HG03108 (cell line): Measurements from ENCODE around the gene SIRPD.

Experiments
- ATAC-seq: cut with Tn5 transposase; IDR thresholded peaks from one replicate; pipeline ENCODE4 v1.9.1; 2021; ENCODE audit warnings: moderate library complexity; ENCODE audit not compliant: unreplicated experiment

The SIRPD gene

DNA sequence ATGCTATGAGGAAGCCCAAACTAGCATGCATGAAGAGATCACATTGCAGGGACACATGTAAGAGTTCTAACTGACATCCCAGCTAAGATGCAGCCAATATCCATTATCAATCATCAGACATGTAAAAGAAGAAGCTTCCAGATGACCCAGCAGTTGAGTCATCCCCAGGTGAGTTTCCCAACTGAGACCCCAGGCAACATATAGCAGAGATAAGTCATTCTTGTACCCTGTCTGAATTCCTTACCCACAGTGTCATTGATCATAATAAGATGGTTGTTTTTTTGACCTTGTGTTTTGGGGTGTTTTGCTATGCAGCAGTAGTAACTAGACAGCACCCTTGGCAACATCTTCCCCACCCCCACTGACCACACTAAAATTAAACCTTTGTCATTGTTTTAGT is 18.9 kb downstream of the SIRPD start:
- ATAC-seq: no peak

DNA sequence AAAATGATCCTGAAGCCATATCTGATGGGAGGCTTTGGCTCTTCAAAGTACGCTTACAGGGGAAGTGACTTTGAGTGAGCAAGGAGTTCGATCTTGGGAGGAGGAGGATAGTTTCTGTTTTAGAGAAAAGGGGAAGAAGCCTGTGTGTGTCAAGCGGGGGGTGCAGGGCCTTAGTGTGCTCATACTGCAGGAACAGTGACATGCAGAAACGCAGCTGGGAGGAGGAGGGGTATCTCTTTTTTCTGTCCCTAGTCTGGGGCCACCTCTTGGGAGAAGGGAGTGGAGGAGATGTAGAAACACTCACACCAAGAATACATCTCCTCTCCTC is 19.8 kb downstream of the SIRPD start:
- ATAC-seq: no peak

DNA sequence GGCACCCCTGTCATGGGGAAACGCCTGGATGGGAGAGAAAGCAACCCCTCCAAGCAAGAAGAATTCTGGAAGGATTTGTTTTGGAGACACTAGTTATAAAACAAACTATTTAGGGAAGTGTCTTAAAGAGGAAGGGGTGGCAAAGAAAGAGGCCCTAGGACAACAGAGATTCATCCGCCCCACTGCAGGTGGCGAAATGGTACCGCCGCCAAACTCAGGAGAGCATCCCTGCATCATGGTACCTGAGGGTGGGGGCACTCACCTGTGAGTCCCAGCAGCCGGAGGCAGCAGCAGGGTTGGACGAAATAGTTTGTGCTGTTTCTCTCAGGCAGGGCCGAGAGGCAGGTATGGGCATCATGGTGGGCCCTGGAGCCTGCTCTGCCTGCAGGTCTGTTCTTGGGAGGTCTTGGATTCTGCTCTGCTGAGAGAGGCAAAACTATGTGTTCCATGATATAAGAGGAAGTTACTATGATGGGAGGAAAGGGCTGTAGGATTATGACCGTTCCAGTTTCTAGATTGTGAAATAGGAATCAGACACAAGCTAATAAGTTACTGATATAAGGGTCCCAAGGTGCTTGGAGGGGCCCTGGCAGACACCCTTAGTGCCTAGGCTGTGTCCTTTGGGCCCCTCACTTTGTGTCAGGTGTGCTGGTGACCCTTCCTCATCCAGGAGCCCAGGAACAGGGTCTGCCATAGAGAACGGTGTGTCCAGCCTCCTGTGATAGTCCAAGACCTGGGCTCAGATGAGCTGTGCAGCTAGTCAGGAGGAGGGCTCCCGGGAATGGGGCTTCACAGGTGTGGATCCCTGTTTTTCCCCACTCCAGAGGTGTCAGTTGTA is 20.4 kb downstream of the SIRPD start:
- ATAC-seq: no peak

DNA sequence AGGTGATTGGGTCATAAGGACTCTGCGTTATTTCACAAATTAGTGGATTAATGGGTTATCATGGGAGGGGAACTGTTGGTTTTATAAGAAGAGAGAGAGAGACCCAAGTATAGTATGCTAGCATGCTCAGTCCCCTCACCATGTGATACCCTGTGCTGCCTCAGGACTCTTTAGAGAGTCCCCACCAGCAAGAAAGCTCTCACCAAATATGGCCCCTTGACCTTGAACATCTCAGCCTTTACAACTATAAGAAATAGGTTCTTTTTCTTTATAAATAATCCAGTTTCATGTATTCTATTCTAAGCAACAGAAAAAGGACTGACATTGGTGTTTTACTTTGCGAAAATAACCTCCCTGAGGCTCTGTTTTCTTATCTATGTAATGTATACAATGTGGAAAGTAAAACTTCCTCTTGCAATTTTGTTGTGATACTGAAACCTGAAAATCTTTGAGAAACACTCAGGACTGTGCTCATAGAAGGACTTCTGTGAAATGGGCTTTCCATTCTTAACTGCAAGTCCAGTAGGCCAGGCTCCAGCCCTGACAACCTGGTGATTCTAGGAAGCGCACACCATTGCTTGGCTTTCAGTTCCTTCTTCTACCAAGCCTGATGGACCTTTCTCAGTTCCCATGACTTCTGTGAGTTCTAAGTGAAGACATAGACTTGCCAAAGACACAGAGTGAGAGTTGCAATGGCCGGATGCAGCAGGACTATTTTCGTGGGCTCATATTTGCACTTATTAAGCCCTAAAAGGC is 21.9 kb downstream of the SIRPD start:
- peak; percentile 94 for ATAC-seq

DNA sequence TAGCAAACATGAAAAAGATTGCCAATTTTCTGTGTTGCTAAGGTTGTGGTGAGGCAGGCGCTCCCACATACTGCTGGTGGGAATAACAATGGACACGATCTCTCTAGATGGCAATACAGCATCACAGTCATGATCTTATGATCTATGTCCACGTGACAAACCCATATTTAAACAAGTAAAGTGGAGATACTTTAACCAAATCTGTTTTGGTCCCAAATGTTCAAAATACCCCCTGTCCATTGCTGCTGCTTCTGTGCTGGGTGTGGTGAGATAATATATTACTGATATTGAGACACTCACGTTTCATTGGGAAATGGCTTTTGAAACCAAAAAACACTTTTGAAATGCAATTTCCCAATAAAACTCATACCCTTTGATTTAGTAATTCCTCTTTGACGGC is 23.0 kb downstream of the SIRPD start:
- ATAC-seq: no peak

DNA sequence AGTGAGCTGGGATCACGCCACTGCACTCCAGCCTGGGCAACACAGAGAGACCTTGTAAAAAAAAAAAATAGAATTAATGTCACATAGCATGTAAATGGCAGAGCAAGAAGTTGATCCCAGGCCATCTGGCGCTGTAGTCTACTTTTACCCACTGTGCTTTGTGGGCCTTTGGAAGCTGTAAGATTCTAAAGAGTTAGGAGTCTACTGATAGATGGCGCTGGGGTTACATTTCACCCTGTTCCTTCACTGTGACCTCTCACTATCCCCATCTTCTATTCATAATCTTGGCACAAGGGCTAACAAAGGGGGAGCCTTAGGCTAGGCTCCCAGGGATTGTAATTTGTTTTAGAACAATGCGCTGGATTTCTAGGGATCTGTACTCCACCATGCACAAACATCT is 24.4 kb downstream of the SIRPD start:
- no peak for ATAC-seq

DNA sequence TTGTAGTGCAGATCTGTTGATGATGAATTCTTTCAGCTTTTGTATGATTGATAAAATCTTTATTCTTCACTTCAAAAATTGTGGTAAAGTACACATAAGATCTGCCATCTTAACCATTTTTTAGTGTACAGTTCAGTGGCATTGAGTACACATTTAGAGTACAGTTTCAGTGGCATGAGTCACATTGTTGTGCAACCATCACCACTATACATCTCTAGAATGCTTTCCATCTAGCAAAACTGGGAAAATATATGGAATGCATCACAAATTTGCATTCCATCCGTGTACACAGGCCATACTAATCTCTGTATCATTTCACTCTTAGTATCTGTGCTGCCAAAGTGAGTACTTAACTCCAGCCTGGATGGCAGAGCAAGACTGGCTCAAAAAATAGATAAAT is 28.7 kb downstream of the SIRPD start:
- no peak for ATAC-seq

DNA sequence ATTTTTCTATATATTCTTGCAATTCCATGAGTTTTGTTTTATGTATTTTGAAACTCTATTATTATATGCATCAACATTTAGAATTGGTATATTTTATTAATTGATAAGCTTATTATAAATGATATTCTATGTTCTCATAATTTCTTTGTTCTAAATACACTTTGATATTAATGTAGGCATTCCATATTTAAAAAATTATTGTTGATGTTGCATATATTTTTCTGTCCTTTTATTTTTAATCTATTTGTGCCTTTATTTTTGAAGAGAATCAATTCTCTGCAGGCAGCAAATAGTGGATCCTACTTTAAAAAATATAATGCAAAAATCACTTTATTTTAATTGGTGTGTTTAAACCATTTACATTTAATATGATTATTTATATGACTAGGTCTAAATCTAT is 29.6 kb downstream of the SIRPD start:
- ATAC-seq: no peak

DNA sequence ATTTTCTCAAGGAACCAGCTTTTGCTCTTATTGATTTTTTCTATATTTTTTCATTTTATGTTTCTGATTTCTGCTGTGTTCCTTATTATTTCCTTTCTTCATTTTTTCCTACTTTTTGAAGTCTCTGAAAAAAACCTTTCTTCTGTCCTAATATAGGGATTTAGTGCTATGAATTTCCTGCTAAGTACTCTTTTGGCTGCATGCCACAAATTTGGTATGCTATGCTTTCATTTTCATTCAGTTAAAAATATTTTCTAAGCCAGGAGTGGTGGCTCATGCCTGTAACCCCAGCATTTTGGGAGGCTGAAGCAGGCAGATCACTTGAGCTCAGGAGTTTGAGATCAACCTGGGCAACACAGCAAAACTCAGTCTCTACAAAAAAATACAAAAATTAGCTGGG is 30.6 kb downstream of the SIRPD start:
- ATAC-seq: no peak

DNA sequence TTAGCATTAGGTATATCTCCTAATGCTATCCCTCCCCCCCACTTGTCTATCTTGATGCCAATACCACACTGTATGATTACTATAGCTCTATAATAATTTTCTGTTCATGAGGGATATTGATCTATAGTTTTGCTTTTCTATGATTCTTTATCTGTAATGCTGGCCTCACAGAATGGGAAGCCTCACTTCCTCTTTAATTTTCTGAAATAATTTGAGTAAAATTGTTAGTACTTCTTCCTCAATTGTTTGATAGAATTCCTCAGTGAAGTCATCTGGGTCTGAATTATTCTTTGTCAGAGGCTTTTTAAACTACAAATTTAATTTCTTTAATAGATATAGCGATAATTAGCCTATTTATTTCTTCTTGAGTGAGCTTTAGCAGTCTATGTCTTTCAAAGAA is 31.2 kb downstream of the SIRPD start:
- ATAC-seq: no peak

DNA sequence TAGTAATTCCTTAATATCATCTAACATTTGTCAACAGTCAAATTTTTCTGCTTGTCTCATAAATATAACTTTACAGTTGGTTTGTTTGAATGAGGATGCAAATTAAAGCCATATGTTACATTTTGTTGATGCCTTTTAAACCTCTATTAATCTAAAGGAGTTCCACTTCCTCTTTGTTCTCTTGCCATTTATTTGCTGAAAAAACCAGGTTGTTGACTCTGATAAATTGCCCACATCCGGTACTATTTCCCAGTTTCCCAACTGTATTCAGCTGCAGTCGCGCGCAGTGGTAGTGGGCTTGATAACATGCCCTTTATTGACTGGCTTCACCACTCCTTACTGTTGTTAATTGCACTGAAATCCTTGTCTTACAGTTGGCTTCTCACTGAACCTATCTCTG is 33.5 kb downstream of the SIRPD start:
- no peak for ATAC-seq

DNA sequence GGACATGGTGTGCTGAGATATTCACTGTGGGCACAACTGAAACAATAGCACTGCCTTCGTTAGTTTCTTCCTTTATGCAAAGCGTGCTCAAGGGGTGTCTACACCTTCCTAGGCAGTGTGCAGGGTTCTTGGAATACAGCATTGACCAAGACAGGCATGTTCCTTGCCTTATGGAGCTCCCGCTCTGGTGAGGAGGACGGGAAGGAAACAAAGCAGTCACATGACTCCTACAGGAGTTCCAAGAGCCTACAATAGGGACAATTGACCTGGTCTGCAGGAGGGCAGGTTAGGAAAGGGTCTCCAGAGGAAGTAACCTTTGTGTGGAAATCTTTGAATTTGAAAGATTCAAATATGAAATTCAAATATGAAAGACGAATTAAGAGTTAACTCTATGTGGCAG is 40.5 kb downstream of the SIRPD start:
- no peak for ATAC-seq

DNA sequence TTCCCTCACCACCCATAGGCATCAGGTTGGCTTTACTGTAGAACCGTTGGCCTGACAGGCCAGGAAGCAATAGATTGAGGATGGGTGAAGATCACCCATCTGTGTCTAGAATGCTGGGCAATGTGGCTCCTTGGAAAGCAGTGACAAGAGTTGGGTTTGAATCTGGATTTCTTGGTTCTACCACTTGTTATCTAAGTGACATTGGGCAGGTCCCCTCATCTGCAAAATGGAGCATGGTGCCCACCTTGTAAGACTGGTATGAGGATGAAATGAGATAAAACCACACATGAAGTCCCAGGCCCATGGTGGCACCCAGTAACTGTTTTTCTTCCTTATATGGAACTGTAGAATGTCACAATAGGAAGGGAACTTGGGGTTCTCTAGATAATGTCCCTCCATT is 43.7 kb downstream of the SIRPD start:
- ATAC-seq: no peak

DNA sequence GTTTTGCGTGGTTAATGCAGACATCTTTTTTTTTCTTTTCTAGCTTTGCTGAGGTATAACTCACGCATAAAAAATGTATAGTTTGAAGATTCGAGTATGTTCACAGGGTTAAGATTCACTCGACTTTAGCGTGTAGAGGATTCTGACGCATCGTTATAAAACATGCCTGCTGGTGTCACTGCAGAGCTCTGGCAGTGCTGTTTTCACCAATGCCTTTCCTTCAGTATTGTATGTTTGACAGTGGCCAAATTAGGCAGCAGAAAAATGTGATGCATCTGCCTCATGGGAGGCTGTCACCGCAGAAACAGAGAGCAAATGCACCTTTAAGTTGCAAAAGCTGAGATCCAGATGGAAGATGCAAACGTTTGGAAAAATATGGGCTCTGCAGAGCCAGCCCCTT is 48.3 kb downstream of the SIRPD start:
- ATAC-seq: no peak

DNA sequence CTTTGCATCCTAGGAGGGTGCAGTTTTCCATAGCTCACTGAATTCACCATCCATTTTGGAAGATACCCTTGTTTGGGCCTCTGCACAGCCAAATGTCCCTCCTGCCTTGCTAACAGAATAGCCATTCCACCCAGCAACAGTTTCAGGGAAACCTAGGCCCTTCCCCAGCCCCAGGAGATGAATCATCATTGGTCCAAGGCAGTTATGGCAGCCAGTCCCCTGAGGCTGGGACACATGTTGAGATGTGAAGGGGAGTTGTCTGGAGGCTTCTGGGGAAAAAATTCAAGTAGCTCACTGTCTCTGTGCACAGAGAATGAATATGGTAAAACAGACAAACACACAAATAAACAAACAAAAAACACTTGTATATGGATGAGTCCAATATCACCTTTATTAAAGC is 48.9 kb downstream of the SIRPD start:
- no peak for ATAC-seq

DNA sequence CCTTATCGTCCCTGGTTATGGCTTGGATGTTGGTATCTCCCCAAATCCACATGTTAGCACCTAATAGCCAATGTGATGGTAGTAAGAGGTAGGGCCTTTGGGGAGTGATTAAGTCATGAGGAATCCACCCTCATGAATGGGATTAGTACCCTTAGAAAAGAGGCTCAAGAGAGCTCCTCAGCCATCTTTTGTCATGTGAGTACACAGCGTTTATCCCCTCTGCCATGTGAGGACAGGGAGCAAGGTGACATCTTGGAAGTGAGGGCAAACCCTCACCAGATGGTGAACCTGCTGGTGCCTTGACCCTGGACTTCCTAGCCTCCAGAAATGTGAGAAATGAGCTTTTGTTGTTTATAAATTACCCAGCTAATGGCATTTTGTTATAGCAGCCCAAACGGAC is 50.2 kb downstream of the SIRPD start:
- ATAC-seq: no peak

DNA sequence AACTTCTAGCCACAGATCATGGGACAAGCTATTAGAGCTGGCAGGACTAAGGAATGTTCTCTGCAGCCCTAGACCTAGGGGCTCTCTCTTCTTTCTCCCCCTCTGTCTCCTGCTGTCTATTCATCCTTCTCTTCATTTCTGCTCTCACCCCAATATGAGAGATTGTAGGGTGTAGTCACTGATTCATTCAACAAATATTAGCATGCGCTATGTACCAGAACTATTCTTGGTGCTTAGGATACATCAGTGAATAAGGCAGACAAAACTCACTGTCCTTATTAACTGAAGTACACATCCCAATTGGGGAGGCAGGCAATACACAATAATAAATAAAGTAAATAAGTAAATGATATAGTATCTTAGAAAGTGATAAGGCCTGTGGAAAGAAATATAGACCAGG is 51.6 kb downstream of the SIRPD start:
- ATAC-seq: no peak

DNA sequence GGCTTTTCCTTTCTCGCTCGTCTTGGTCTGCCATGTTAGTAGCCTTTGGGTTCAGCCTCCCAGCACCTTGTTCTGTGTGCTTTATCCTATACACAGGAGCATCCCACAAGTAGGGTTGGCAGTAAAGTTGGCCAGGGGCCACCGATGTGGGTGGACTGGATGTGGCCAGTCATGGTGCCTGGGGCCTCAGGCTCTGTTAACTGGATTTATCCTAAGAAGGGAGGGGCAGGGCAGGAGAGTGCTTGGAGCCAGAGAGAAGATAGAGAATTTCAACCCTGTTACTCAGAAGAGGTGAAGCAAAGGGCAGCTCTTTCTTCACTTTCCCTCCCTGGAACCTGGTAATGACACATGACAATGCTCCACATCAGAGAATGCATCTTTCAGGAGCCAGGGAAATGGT is 52.1 kb downstream of the SIRPD start:
- no peak for ATAC-seq

DNA sequence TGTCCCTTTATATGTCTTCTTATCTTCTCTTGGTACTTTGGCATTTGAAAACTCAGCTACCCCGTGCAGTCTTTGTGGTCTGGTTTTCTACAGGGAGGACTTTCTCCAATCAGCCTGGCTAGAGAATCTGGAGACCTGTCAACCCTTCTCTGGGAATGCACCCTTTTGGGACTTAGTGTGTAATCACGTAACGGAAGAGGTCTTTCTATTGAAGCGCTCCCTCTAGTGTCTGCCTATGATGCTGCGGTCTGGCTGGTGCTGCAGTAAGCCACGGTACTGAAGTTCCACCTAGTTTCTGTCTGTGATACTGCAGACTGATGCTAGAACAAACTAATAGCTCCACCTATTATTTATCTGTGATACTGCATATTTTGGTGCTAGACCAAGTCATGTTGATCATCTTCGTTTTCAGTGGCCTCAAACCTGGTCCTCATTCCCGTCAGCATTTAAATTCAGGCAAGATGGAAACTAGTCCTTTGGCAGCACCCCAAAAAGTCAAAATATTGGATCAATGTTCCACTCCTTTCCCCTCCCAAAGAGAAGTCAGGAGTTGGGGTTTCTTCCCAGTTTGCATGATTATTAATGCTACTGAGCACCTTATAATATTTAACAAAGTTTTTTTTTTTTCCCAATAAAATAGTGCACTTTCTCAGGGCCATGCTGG is 53.8 kb downstream of the SIRPD start:
- peak; percentile 96 for ATAC-seq

DNA sequence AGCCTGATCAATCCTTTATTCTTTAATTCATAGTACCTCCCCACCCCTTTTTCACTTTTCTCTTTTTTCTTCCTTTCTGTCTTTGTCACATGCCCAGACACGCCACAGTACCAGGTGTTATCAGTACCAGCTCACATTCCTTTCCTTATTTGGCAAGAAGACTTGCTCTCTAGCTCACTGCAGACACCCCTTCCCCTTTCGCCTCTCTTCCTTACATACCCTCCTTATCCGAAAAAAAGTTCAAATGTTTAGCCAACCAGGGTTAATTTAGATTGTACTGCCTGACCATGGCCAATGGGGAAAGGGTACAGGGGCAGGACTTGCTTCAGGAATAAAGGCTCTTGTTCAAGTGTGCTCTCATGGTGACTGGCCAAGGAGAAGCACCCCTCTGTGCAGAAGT is 57.0 kb downstream of the SIRPD start:
- ATAC-seq: no peak

DNA sequence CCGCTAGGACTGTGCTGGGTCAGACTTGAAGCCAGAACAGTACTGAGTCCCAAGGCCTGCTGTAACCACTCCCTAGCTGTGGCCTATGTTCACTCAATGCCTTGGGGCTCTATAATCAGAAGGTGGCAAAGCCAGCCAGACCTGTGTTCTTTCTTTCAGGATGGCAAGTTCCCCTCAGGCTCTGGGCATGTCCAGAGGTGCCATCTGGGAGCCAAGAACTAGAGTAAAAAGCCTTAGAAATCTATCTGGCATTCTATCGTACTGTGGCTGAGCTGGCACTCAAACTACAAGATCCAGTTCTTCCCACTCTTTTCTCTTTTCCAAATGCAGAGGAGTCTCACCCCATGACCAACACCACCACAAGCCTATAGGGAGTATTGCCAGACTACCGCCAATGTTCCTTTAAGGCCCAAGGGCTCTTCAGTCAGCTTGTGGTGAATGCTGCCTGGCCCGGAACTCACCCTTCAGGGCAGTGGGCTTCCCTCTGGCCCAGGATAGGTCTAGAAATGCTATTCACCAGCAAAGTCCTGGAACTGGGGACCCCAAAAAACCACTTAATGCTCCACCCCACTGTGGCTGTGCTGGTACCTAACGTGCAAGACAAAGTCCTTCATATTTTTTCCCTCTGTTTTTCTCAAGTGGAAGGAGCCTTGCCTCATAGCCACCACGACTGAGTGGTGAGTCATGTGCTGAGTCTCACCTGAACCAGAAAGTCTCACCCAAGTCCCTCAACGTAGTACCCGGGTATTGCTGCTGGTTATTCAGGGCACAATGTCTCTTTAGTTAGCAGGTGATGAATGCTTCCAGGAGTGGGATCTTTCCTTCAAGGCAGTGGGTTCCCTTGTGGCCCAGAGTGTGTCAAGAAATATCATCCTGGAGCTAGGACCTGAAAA is 57.7 kb downstream of the SIRPD start:
- no peak for ATAC-seq
